GM19193 (cell line): ENCODE measurements around the gene AP3B1.

ENCODE experiments used
- POLR2A ChIP-seq: IDR thresholded peaks from 4 replicates; pipeline ENCODE4 v1.6.1; 2011; ENCODE audit not compliant: insufficient read depth, insufficient read length; ENCODE audit errors: extremely low read depth

The AP3B1 gene

GRCh38 chr5:78274540-78275197 is 19.8 kb downstream of the AP3B1 start:
- TF ChIP-seq POLR2A, result no peak

- TF ChIP-seq POLR2A, result no peak
Observed at GRCh38 chr5:78273436-78273835, 21.1 kb downstream of the AP3B1 start.

- TF ChIP-seq POLR2A, result no peak
Observed at GRCh38 chr5:78271766-78272165, 22.7 kb downstream of the AP3B1 start.

- TF ChIP-seq POLR2A, result no peak
Observed at GRCh38 chr5:78269088-78269703, 25.3 kb downstream of the AP3B1 start.

GRCh38 chr5:78268356-78268755 is 26.1 kb downstream of the AP3B1 start:
- TF ChIP-seq POLR2A, result no peak

- no peak for TF ChIP-seq POLR2A
Observed at GRCh38 chr5:78265163-78265562, 29.3 kb downstream of the AP3B1 start.

GRCh38 chr5:78264600-78264999 is 29.9 kb downstream of the AP3B1 start:
- TF ChIP-seq POLR2A, result no peak

GRCh38 chr5:78260771-78261170 is 33.7 kb downstream of the AP3B1 start:
- no peak for TF ChIP-seq POLR2A

GRCh38 chr5:78253201-78253600 is 41.3 kb downstream of the AP3B1 start:
- TF ChIP-seq POLR2A, result no peak

- no peak for TF ChIP-seq POLR2A
Observed at GRCh38 chr5:78252715-78253114, 41.8 kb downstream of the AP3B1 start.

- TF ChIP-seq POLR2A, result no peak
Observed at GRCh38 chr5:78251663-78252284, 42.7 kb downstream of the AP3B1 start.

GRCh38 chr5:78245136-78245535 is 49.4 kb downstream of the AP3B1 start:
- no peak for TF ChIP-seq POLR2A

GRCh38 chr5:78243639-78244038 is 50.9 kb downstream of the AP3B1 start:
- no peak for TF ChIP-seq POLR2A

- no peak for TF ChIP-seq POLR2A
Observed at GRCh38 chr5:78243091-78243490, 51.4 kb downstream of the AP3B1 start.

GRCh38 chr5:78242001-78242400 is 52.5 kb downstream of the AP3B1 start:
- TF ChIP-seq POLR2A, result no peak

GRCh38 chr5:78237911-78238310 is 56.6 kb downstream of the AP3B1 start:
- no peak for TF ChIP-seq POLR2A
